Measurements from ENCODE around the gene GPR61.

GPR61 gene

GRCh38 chr1:109557520-109557919, 17.8 kb downstream of the GPR61 start:
- H3K27ac ChIP-seq (ENCODE audit: low read depth, low read length) = no peak overlapping the region
- no peaks in the 10 kb centered on the region for H3K27me3 ChIP-seq (ENCODE audit: low read length)
- no peaks in the 10 kb centered on the region for H3K9me3 ChIP-seq (ENCODE audit: insufficient read depth, low read length)
- peaks cover 95% of the 10 kb centered on the region for H3K79me2 ChIP-seq (ENCODE audit: insufficient read depth, low read length)
- H2AFZ ChIP-seq (ENCODE audit: low read depth, low read length, severe bottlenecking) = no peak overlapping the region
- no peaks in the 10 kb centered on the region; the same call in 1 of the 2 replicates for H3K36me3 ChIP-seq (ENCODE audit: low read length)
- 0 out of 2 replicates have a peak, but pooled peaks cover 4% of the 10 kb centered on the region for H3F3A ChIP-seq (ENCODE audit: insufficient read depth)
- no peak overlapping the region for H3K4me2 ChIP-seq (ENCODE audit: low read depth, low read length, poor library complexity, severe bottlenecking)
- TF ChIP-seq EZH2phosphoT487 (conservative IDR thresholded peaks at IDR 0.05; ENCODE audit: low read length) = no peak
- TF ChIP-seq, protein P1, sequence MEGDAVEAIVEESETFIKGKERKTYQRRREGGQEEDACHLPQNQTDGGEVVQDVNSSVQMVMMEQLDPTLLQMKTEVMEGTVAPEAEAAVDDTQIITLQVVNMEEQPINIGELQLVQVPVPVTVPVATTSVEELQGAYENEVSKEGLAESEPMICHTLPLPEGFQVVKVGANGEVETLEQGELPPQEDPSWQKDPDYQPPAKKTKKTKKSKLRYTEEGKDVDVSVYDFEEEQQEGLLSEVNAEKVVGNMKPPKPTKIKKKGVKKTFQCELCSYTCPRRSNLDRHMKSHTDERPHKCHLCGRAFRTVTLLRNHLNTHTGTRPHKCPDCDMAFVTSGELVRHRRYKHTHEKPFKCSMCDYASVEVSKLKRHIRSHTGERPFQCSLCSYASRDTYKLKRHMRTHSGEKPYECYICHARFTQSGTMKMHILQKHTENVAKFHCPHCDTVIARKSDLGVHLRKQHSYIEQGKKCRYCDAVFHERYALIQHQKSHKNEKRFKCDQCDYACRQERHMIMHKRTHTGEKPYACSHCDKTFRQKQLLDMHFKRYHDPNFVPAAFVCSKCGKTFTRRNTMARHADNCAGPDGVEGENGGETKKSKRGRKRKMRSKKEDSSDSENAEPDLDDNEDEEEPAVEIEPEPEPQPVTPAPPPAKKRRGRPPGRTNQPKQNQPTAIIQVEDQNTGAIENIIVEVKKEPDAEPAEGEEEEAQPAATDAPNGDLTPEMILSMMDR (IDR thresholded peaks at IDR 0.05; ENCODE audit: insufficient read depth, low read length, poor library complexity, severe bottlenecking) = no peak
- no peaks in the 10 kb centered on the region for H3K9me2 ChIP-seq (replicated peaks; ENCODE audit: insufficient read depth, low read length)
- no peak overlapping the region for H3K4me3 ChIP-seq (ENCODE audit: insufficient read depth, low read length, poor library complexity, severe bottlenecking)
- no peak overlapping the region for H3K9ac ChIP-seq (ENCODE audit: low read length)
- peaks cover 31% of the 10 kb centered on the region for H4K20me1 ChIP-seq (ENCODE audit: low read depth, low read length)

- Histone ChIP-seq H3K36me3 (ENCODE audit: low read length) (no peaks in the 10 kb centered on the region), H3K4me2 (ENCODE audit: low read depth, low read length, poor library complexity, severe bottlenecking) (no peak overlapping the region), H3K9me2 (replicated peaks; ENCODE audit: insufficient read depth, low read length) (no peaks in the 10 kb centered on the region), H3K9ac (ENCODE audit: low read length) (no peak overlapping the region), H2AFZ (ENCODE audit: low read depth, low read length, severe bottlenecking) (no peak overlapping the region), H3F3A (ENCODE audit: insufficient read depth) (0 out of 2 replicates have a peak, but pooled peaks cover 4% of the 10 kb centered on the region), H4K20me1 (ENCODE audit: low read depth, low read length) (peaks cover 26% of the 10 kb centered on the region), H3K4me3 (ENCODE audit: insufficient read depth, low read length, poor library complexity, severe bottlenecking) (no peak overlapping the region), H3K27me3 (ENCODE audit: low read length) (no peaks in the 10 kb centered on the region), H3K9me3 (ENCODE audit: insufficient read depth, low read length) (no peaks in the 10 kb centered on the region), H3K79me2 (ENCODE audit: insufficient read depth, low read length) (peaks cover 95% of the 10 kb centered on the region), H3K27ac (ENCODE audit: low read depth, low read length) (no peak overlapping the region)
- TF ChIP-seq, protein P1 (IDR thresholded peaks at IDR 0.05; ENCODE audit: insufficient read depth, low read length, poor library complexity, severe bottlenecking) = no peak
- no peak for TF ChIP-seq EZH2phosphoT487 (conservative IDR thresholded peaks at IDR 0.05; ENCODE audit: low read length)
These were observed 20.3 kb downstream of the GPR61 start for GRCh38 chr1:109559995-109560394.

- no peak for TF ChIP-seq EZH2phosphoT487 (conservative IDR thresholded peaks at IDR 0.05; ENCODE audit: low read length)
- TF ChIP-seq, protein P1 (IDR thresholded peaks at IDR 0.05; ENCODE audit: insufficient read depth, low read length, poor library complexity, severe bottlenecking) = no peak
- Histone ChIP-seq H3K4me3 (ENCODE audit: insufficient read depth, low read length, poor library complexity, severe bottlenecking) (no peak overlapping the region), H3K9me3 (ENCODE audit: insufficient read depth, low read length) (no peaks in the 10 kb centered on the region), H3K9me2 (replicated peaks; ENCODE audit: insufficient read depth, low read length) (no peaks in the 10 kb centered on the region), H2AFZ (ENCODE audit: low read depth, low read length, severe bottlenecking) (no peak overlapping the region), H3K9ac (ENCODE audit: low read length) (no peak overlapping the region), H3K79me2 (ENCODE audit: insufficient read depth, low read length) (peaks cover 100% of the 10 kb centered on the region), H3K4me2 (ENCODE audit: low read depth, low read length, poor library complexity, severe bottlenecking) (no peak overlapping the region), H3K27me3 (ENCODE audit: low read length) (no peaks in the 10 kb centered on the region), H3K36me3 (ENCODE audit: low read length) (no peaks in the 10 kb centered on the region), H3F3A (ENCODE audit: insufficient read depth) (0 out of 2 replicates have a peak, but pooled peaks cover 4% of the 10 kb centered on the region), H3K27ac (ENCODE audit: low read depth, low read length) (no peak overlapping the region), H4K20me1 (ENCODE audit: low read depth, low read length) (peaks cover 29% of the 10 kb centered on the region)
These were observed 24.7 kb downstream of the GPR61 start for GRCh38 chr1:109564194-109564878.

All from SU-DHL-6 (cell line).